ENCODE results near the gene MRPS2. TPM values are rescaled to one million over a fixed set of nuclear protein-coding genes. Genes with fewer than 3 reads are reported as not detected.
A peak's percentile ranks its signal among the peaks of the same experiment; 100 is the strongest.

The MRPS2 gene
- total RNA-seq, 1 experiment from 2014 or later, result 81.0 TPM

DNA sequence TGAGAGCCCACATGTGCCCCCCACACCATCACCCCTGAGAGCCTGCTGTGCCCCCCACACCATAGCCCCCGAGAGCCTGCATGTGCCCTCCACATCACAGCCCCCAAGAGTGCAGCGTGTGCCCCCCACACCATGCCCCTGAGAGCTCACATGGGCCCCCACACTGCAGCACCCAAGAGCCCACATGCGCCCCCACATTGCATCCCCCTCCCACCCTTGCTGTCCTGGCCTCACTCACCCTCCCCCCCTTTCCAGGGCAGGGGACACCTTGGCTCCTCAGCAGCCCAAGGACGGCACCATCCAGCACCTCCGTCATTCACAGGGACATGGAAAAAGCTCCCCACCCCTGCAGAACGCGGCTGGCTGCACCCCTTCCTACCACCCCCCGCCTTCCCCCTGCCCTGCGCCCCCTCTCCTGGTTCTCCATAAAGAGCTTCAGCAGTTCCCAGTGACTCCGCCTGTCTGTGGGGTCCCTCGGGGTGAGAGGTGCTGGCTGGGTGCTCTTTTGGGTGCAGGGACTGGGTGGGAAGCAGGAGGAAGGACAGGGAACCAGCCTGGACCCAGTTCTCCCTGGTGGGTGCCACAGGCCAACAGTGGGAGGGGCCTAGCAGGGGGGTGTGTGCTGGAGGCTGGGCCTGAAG, 25.7 kb downstream of the MRPS2 start:
- TF ChIP-seq, protein P1, sequence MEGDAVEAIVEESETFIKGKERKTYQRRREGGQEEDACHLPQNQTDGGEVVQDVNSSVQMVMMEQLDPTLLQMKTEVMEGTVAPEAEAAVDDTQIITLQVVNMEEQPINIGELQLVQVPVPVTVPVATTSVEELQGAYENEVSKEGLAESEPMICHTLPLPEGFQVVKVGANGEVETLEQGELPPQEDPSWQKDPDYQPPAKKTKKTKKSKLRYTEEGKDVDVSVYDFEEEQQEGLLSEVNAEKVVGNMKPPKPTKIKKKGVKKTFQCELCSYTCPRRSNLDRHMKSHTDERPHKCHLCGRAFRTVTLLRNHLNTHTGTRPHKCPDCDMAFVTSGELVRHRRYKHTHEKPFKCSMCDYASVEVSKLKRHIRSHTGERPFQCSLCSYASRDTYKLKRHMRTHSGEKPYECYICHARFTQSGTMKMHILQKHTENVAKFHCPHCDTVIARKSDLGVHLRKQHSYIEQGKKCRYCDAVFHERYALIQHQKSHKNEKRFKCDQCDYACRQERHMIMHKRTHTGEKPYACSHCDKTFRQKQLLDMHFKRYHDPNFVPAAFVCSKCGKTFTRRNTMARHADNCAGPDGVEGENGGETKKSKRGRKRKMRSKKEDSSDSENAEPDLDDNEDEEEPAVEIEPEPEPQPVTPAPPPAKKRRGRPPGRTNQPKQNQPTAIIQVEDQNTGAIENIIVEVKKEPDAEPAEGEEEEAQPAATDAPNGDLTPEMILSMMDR (conservative IDR thresholded peaks at IDR 0.05), result no peak
- no peaks in the 10 kb centered on the region for H3K27me3 ChIP-seq (ENCODE audit: insufficient read depth, low read length)
- no peak overlapping the region for H2BK12ac ChIP-seq (ENCODE audit: insufficient read length, low read depth, low read length)
- no peak overlapping the region for H2BK120ac ChIP-seq (ENCODE audit: low read depth, low read length, poor library complexity, severe bottlenecking)
- H3K9ac ChIP-seq (ENCODE audit: extremely low read depth, insufficient read length, low read length), result no peak overlapping the region
- H3K27ac ChIP-seq (ENCODE audit: insufficient read length, low read depth, low read length), result no peak overlapping the region
- no peak overlapping the region for H3K56ac ChIP-seq (ENCODE audit: insufficient read length, low read depth, low read length)
- no peak overlapping the region for H2AK5ac ChIP-seq (ENCODE audit: insufficient read length, low read length)
- H3K23ac ChIP-seq (ENCODE audit: insufficient read length, low read depth, low read length), result no peak overlapping the region
- H3K4ac ChIP-seq (ENCODE audit: low read depth, low read length), result no peak overlapping the region
- no peak overlapping the region for H3K14ac ChIP-seq (ENCODE audit: insufficient read depth, low read length)
- no peak overlapping the region for H2BK15ac ChIP-seq (ENCODE audit: low read depth, low read length)
- no peaks in the 10 kb centered on the region for H3K79me1 ChIP-seq (ENCODE audit: insufficient read depth, low read depth, low read length, poor library complexity, severe bottlenecking)
- H2AFZ ChIP-seq (ENCODE audit: low read length), result no peak overlapping the region
- H4K91ac ChIP-seq (ENCODE audit: insufficient read length, low read depth, low read length), result no peak overlapping the region
- peak; percentile 15 for DNase-seq
- no peak overlapping the region for H4K5ac ChIP-seq (ENCODE audit: insufficient read length, low read depth, low read length)
- H3K18ac ChIP-seq (ENCODE audit: insufficient read length, low read depth, low read length), result no peak overlapping the region
- H2BK20ac ChIP-seq (ENCODE audit: low read depth, low read length, poor library complexity, severe bottlenecking), result no peak overlapping the region
- no peak overlapping the region for H3K4me2 ChIP-seq (ENCODE audit: insufficient read depth, insufficient read length, low read length)
- WGBS (ENCODE audit: extremely low coverage, insufficient read length, low lambda C conversion rate), result no CpG with 5 or more reads among the region's 11 CpGs
- Mint-ChIP-seq H3K36me3 (ENCODE audit: insufficient read depth in 1 of 3, low read depth in 3 of 3) (no peaks in the 10 kb centered on the region), H3K4me1 (peaks cover 4 to 11% of the 10 kb centered on the region in 2 experiments), H3K9me3 (no peaks in the 10 kb centered on the region), H3K4me3 (no peak overlapping the region), H3K27ac (peak overlapping the region in 1 of 3 experiments; percentile 27; a peak in 1 of 7 replicates), H3K27me3 (ENCODE audit: low read depth) (peaks cover 2% of the 10 kb centered on the region)
- H4K20me1 ChIP-seq (ENCODE audit: control insufficient read depth, insufficient read depth, insufficient read length), result no peaks in the 10 kb centered on the region
- H3K79me2 ChIP-seq (ENCODE audit: insufficient read depth, low read length), result no peaks in the 10 kb centered on the region
- H2BK5ac ChIP-seq (ENCODE audit: insufficient read length, low read length), result no peak overlapping the region
- H3K23me2 ChIP-seq (ENCODE audit: insufficient read length, low read depth, low read length, poor library complexity, severe bottlenecking), result no peaks in the 10 kb centered on the region
- no peak overlapping the region for H4K8ac ChIP-seq (replicated peaks; ENCODE audit: insufficient read length, low read depth, low read length)
- H3T11ph ChIP-seq (ENCODE audit: low read length), result no peak overlapping the region
- H3K4me1 ChIP-seq (ENCODE audit: insufficient read depth, low read length), result no peaks in the 10 kb centered on the region; the same call in 1 of the 2 replicates
- H3K9me3 ChIP-seq (ENCODE audit: control insufficient read depth, low read depth, low read length), result no peaks in the 10 kb centered on the region

Measured in H9 (cell line).